PC-3 (cell line): ENCODE results near the gene NKX6-1. TPM values are rescaled to one million over a fixed set of nuclear protein-coding genes. Genes with fewer than 3 reads are reported as not detected.
A peak's percentile ranks its signal among the peaks of the same experiment; 100 is the strongest.

ENCODE experiments used
- ATAC-seq: fragments of 200-7000 bp; cut with Tn5 transposase; 2 replicates; pipeline ENCODE4 v1.9.1; 2020; ENCODE audit warnings: mild to moderate bottlenecking, moderate library complexity
- Bru-seq: library from RNA; stranded (reverse); fragments of 400-500 nt; gene quantifications from one replicate; lab custom pipeline; 2021; lab: Mats Ljungman, UMichigan
- BruChase-seq, 2 experiments: library from RNA; stranded (reverse); fragments of 400-500 nt; gene quantifications; one replicate each; lab custom pipeline; 2021; lab: Mats Ljungman, UMichigan
- BruUV-seq: library from RNA; stranded (reverse); fragments of 400-500 nt; replicated peaks from 2 replicates; lab custom pipeline; 2021; lab: Mats Ljungman, UMichigan
- CTCF ChIA-PET: fragments of 300-600 bp; sonication (Branson Sonifier 250); formaldehyde crosslinking; loops from one replicate; lab custom pipeline; 2022; ENCODE audit warnings: antibody characterized with exemption; lab: Charles Lee
- POLR2A ChIA-PET: fragments of 300-600 bp; sonication (Branson Sonifier 250); formaldehyde crosslinking; loops from one replicate; lab custom pipeline; 2022; ENCODE audit warnings: antibody characterized with exemption; ENCODE audit not compliant: unreplicated experiment; lab: Charles Lee
- DNase-seq: peaks from one replicate; pipeline ENCODE4 v3.0.0-alpha.2; 2015
- H2AFZ ChIP-seq: fragments of 300-600 bp; sonication (generic); 2 replicates; pipeline ENCODE4 v1.6.0; 2016; ENCODE audit warnings: antibody characterized with exemption, low read length
- H3F3A ChIP-seq: fragments of 300-600 bp; sonication (generic); one replicate; pipeline ENCODE4 v1.6.0; 2017; ENCODE audit warnings: antibody characterized with exemption, low read length, control low read depth, mild to moderate bottlenecking; ENCODE audit not compliant: unreplicated experiment
- H3K27ac ChIP-seq: fragments of 300-600 bp; sonication (generic); 2 replicates; pipeline ENCODE4 v1.5.1; 2016; ENCODE audit warnings: mild to moderate bottlenecking, low read length
- H3K27me3 ChIP-seq: fragments of 300-600 bp; sonication (generic); 2 replicates; pipeline ENCODE4 v1.6.1; 2016; ENCODE audit warnings: low read length, mixed read lengths
- H3K36me3 ChIP-seq: fragments of 300-600 bp; sonication (generic); 2 replicates; pipeline ENCODE4 v1.6.1; 2016; ENCODE audit warnings: low read depth, mixed run types, low read length, mixed read lengths
- H3K4me1 ChIP-seq: fragments of 300-600 bp; sonication (generic); 2 replicates; pipeline ENCODE4 v1.5.1; 2016; ENCODE audit warnings: low read length; ENCODE audit not compliant: insufficient read depth
- H3K4me2 ChIP-seq: fragments of 300-600 bp; sonication (generic); 2 replicates; pipeline ENCODE4 v1.6.0; 2016; ENCODE audit warnings: low read length
- H3K4me3 ChIP-seq: fragments of 300-600 bp; sonication (generic); 2 replicates; pipeline ENCODE4 v1.5.1; 2016; ENCODE audit warnings: mild to moderate bottlenecking, low read length, mixed read lengths
- H3K79me2 ChIP-seq: fragments of 300-600 bp; sonication (generic); 2 replicates; pipeline ENCODE4 v1.6.1; 2017; ENCODE audit warnings: low read length, mixed read lengths
- H3K9ac ChIP-seq: fragments of 300-600 bp; sonication (generic); 2 replicates; pipeline ENCODE4 v1.6.0; 2016; ENCODE audit warnings: mild to moderate bottlenecking, low read length
- H3K9me2 ChIP-seq: fragments of 300-600 bp; sonication (generic); replicated peaks from 2 replicates; pipeline ENCODE4 v1.6.1; 2016; ENCODE audit warnings: mixed run types, low read length, mixed read lengths
- H3K9me3 ChIP-seq: fragments of 300-600 bp; sonication (generic); 2 replicates; pipeline ENCODE4 v1.6.1; 2016; ENCODE audit warnings: low read length, mixed read lengths
- H4K20me1 ChIP-seq: fragments of 300-600 bp; sonication (generic); 2 replicates; pipeline ENCODE4 v1.6.1; 2016; ENCODE audit warnings: low read length, mixed read lengths
- EZH2 ChIP-seq: fragments of 300-600 bp; sonication (generic); IDR thresholded peaks from one replicate; pipeline ENCODE4 v1.6.1; 2017; ENCODE audit warnings: antibody characterized with exemption, mild to moderate bottlenecking, low read length; ENCODE audit not compliant: unreplicated experiment
- EZH2phosphoT487 ChIP-seq: fragments of 300-600 bp; sonication (generic); IDR thresholded peaks from 2 replicates; pipeline ENCODE4 v1.6.1; 2018; ENCODE audit warnings: mild to moderate bottlenecking, antibody characterized with exemption, low read length, borderline replicate concordance
- intact Hi-C: fragments of 100-400 bp; cut with micrococcal nuclease; formaldehyde crosslinking; loops from 2 replicates; pipeline ENCODE4 v1.9.0; 2023
- long read RNA-seq: library from polyadenylated mRNA; unstranded; transcript quantifications from one replicate; pipeline ENCODE4 v2.0.0, GENCODE V29; 2021; ENCODE audit not compliant: unreplicated experiment
- total RNA-seq: library from RNA; depleted of rRNA; stranded (reverse); fragments of >200 nt; gene quantifications from 2 replicates; pipeline ENCODE4 v1.2.3, GENCODE V29; 2014; rRNA removed
- TF ChIP-seq, protein P1 (sequence below): fragments of 300-600 bp; sonication (generic); conservative IDR thresholded peaks from 2 replicates; pipeline ENCODE4 v1.5.1; 2017; ENCODE audit warnings: antibody characterized with exemption, low read depth, mild to moderate bottlenecking, low read length

Gene NKX6-1
- total RNA-seq (0.52 and 0.62 TPM in 2 replicates), Bru-seq, nascent RNA (percentile 36 among the genes with signal in this experiment), BruChase-seq, experiment 1, labeled RNA remaining after a 6-hour chase (percentile 38 among the genes with signal in this experiment), BruChase-seq, experiment 2, labeled RNA remaining after a 2-hour chase (percentile 40 among the genes with signal in this experiment)
- long read RNA-seq, partial matches to known transcripts: 0 of 6 reads
- long read RNA-seq, other reads (novel, unspliced or antisense): 2 of 6 reads

GRCh38 chr4:84498935-84499623, at the start of gene NKX6-1:
NKX6-1 (minus strand) TSS chr4:84499292; CDS start chr4:84498228, 1,064 bp downstream.
- POLR2A ChIA-PET: interaction anchor here (0.5 to 0.7 kb wide), 3 partner anchors 43 to 532 kb away, joined by 3 to 5 read pairs (median 4); no protein-coding TSS in a partner anchor

DNA sequence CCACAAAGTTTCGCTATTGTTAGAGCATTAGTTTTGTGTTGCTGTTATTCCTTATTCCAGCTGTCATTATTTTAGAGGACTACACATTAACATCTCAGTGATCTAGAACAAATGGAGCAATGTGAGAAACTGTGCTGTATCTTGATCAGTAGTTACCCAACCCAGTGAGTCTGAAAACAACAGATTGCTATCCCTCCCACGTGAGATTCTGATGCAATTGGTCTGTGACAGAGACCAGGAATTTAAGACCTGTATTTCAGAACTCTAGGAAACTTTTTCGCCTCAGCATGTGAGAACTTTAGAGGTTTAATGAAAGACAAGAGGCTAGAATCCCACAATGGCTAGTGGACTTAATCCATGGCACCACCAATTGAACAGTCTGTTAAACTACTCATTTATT, 48.1 kb upstream of the NKX6-1 start:
- BruUV-seq: no TSS peak
- no peaks in the 10 kb centered on the region for H3K27me3 ChIP-seq
- H3K9me3 ChIP-seq: no peaks in the 10 kb centered on the region
- no peaks in the 10 kb centered on the region for H3K4me1 ChIP-seq
- no peak overlapping the region for H3K4me2 ChIP-seq
- DNase-seq: no peak
- ChIA-PET POLR2A (no interaction called here), CTCF (no interaction called here)
- intact Hi-C loops: no loop called here
- no peak overlapping the region for H3K27ac ChIP-seq
- TF ChIP-seq EZH2 (no peak), EZH2phosphoT487 (no peak)
- TF ChIP-seq, protein P1, sequence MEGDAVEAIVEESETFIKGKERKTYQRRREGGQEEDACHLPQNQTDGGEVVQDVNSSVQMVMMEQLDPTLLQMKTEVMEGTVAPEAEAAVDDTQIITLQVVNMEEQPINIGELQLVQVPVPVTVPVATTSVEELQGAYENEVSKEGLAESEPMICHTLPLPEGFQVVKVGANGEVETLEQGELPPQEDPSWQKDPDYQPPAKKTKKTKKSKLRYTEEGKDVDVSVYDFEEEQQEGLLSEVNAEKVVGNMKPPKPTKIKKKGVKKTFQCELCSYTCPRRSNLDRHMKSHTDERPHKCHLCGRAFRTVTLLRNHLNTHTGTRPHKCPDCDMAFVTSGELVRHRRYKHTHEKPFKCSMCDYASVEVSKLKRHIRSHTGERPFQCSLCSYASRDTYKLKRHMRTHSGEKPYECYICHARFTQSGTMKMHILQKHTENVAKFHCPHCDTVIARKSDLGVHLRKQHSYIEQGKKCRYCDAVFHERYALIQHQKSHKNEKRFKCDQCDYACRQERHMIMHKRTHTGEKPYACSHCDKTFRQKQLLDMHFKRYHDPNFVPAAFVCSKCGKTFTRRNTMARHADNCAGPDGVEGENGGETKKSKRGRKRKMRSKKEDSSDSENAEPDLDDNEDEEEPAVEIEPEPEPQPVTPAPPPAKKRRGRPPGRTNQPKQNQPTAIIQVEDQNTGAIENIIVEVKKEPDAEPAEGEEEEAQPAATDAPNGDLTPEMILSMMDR: no peak
- H4K20me1 ChIP-seq: no peaks in the 10 kb centered on the region
- H3K9ac ChIP-seq: no peak overlapping the region
- no peak overlapping the region for H3K4me3 ChIP-seq
- H3F3A ChIP-seq: no peaks in the 10 kb centered on the region
- no peaks in the 10 kb centered on the region for H3K79me2 ChIP-seq
- no peak overlapping the region for H2AFZ ChIP-seq
- no peak for ATAC-seq
- no peaks in the 10 kb centered on the region for H3K9me2 ChIP-seq
- H3K36me3 ChIP-seq: no peaks in the 10 kb centered on the region

More at GRCh38 chr4:84498935-84499623, at the start of gene NKX6-1:
- no peak for TF ChIP-seq EZH2
- TF ChIP-seq EZH2phosphoT487: no peak
- TF ChIP-seq, protein P1: no peak
- CTCF ChIA-PET: interaction anchor here (0.7 kb wide), 1 partner anchor 30 kb away, joined by 3 read pairs; no protein-coding TSS in a partner anchor
- intact Hi-C loops: no loop called here
- ATAC-seq: peak; percentile 95
- no peaks in the 10 kb centered on the region for H3K9me2 ChIP-seq
- peak within 1 kb of the TSS; percentile 90 for H3K4me3 ChIP-seq
- H3K9me3 ChIP-seq: no peaks in the 10 kb centered on the region
- no peaks in the 10 kb centered on the region for H3K79me2 ChIP-seq
- H3K36me3 ChIP-seq: no peaks in the 10 kb centered on the region
- H3K27ac ChIP-seq: no peak within 1 kb of the TSS
- H3K9ac ChIP-seq: peak within 1 kb of the TSS; percentile 35; the same call in 1 of the 2 replicates
- peak within 1 kb of the TSS; percentile 99 for H2AFZ ChIP-seq
- H3K27me3 ChIP-seq: no peaks in the 10 kb centered on the region
- H4K20me1 ChIP-seq: no peaks in the 10 kb centered on the region
- BruUV-seq: no TSS peak
- DNase-seq: peak; percentile 91
- no peaks in the 10 kb centered on the region for H3K4me1 ChIP-seq
- H3K4me2 ChIP-seq: peak within 1 kb of the TSS; percentile 99
- no peaks in the 10 kb centered on the region for H3F3A ChIP-seq

- no peak overlapping the region for H3K9ac ChIP-seq
- H3K9me2 ChIP-seq: no peaks in the 10 kb centered on the region
- BruUV-seq: no TSS peak
- ATAC-seq (no peak), DNase-seq (no peak)
- TF ChIP-seq, protein P1: no peak
- no peak for TF ChIP-seq EZH2phosphoT487
- TF ChIP-seq EZH2: no peak
- H3K9me3 ChIP-seq: no peaks in the 10 kb centered on the region
- H3K4me3 ChIP-seq: no peak overlapping the region
- intact Hi-C loops: no loop called here
- H3K27me3 ChIP-seq: no peaks in the 10 kb centered on the region
- no peak overlapping the region for H3K4me2 ChIP-seq
- POLR2A ChIA-PET: no interaction called here
- no peak overlapping the region for H2AFZ ChIP-seq
- no peaks in the 10 kb centered on the region for H3K79me2 ChIP-seq
- no peak overlapping the region for H3K27ac ChIP-seq
- CTCF ChIA-PET: no interaction called here
- no peaks in the 10 kb centered on the region for H3K36me3 ChIP-seq
- H3F3A ChIP-seq: no peaks in the 10 kb centered on the region
- H3K4me1 ChIP-seq: no peaks in the 10 kb centered on the region
- no peaks in the 10 kb centered on the region for H4K20me1 ChIP-seq
These were observed 46.0 kb upstream of the NKX6-1 start for GRCh38 chr4:84545093-84545492.
